ENCODE data around the gene GAA. TPM values are rescaled to one million over a fixed set of nuclear protein-coding genes. Genes with fewer than 3 reads are reported as not detected.

GAA gene
- total and polyA plus RNA-seq, 2 donors: 30.4 to 56.4 TPM

- Histone ChIP-seq H3K27me3 (ENCODE audit: control insufficient read depth in 2 of 2, insufficient read depth in 1 of 2, low read length in 1 of 2) (peaks cover 0 to 8% of the 10 kb centered on the region in 2 donors), H3K27ac (ENCODE audit: low read depth in 1 of 2, low read length in 1 of 2) (no peak overlapping the region), H3K9me3 (ENCODE audit: control insufficient read depth in 2 of 2, insufficient read depth in 1 of 2, low read length in 1 of 2) (no peaks in the 10 kb centered on the region), H3K36me3 (ENCODE audit: control insufficient read depth in 2 of 2, insufficient read depth in 2 of 2, low read length in 1 of 2) (no peaks in the 10 kb centered on the region), H3K4me3 (ENCODE audit: low read length in 2 of 2) (no peak overlapping the region), H3K4me1 (ENCODE audit: control insufficient read depth in 2 of 2, insufficient read depth in 2 of 2, low read length in 2 of 2) (no peaks in the 10 kb centered on the region)
- no peak for DNase-seq (ENCODE audit: low read depth in 6 of 9, low spot score in 9 of 9)
- 94% methylated on average over 3 of the region's 3 CpGs for WGBS
These were observed 25.0 kb downstream of the GAA start for GRCh38 chr17:80126449-80126715.

GRCh38 chr17:80129006-80129565, 27.7 kb downstream of the GAA start:
- Histone ChIP-seq H3K9me3 (ENCODE audit: control insufficient read depth in 2 of 2, insufficient read depth in 1 of 2, low read length in 1 of 2) (no peaks in the 10 kb centered on the region), H3K4me3 (ENCODE audit: low read length in 2 of 2) (no peak overlapping the region), H3K27ac (ENCODE audit: low read depth in 1 of 2, low read length in 1 of 2) (no peak overlapping the region), H3K27me3 (ENCODE audit: control insufficient read depth in 2 of 2, insufficient read depth in 1 of 2, low read length in 1 of 2) (peaks cover 0 to 8% of the 10 kb centered on the region in 2 donors), H3K36me3 (ENCODE audit: control insufficient read depth in 2 of 2, insufficient read depth in 2 of 2, low read length in 1 of 2) (peaks cover 9 to 19% of the 10 kb centered on the region in 2 donors), H3K4me1 (ENCODE audit: control insufficient read depth in 2 of 2, insufficient read depth in 2 of 2, low read length in 2 of 2) (no peaks in the 10 kb centered on the region)
- 51% methylated on average over 4 of the region's 4 CpGs for WGBS
- no peak for DNase-seq (ENCODE audit: low read depth in 6 of 9, low spot score in 9 of 9)

- peaks cover 27 to 37% of the 10 kb centered on the region in 2 donors for H3K36me3 ChIP-seq (ENCODE audit: control insufficient read depth in 2 of 2, insufficient read depth in 2 of 2, low read length in 1 of 2)
- over 99% methylated on average over 3 of the region's 3 CpGs for WGBS
These were observed 29.6 kb downstream of the GAA start for GRCh38 chr17:80130992-80131391.

GRCh38 chr17:80132906-80133625, 31.7 kb downstream of the GAA start:
- no peak overlapping the region for H3K27ac ChIP-seq (ENCODE audit: low read depth in 1 of 2, low read length in 1 of 2)
- H3K9me3 ChIP-seq (ENCODE audit: control insufficient read depth in 2 of 2, insufficient read depth in 1 of 2, low read length in 1 of 2): no peaks in the 10 kb centered on the region
- no peaks in the 10 kb centered on the region for H3K27me3 ChIP-seq (ENCODE audit: control insufficient read depth in 2 of 2, insufficient read depth in 1 of 2, low read length in 1 of 2)
- 97% methylated on average over 5 of the region's 5 CpGs for WGBS
- H3K4me1 ChIP-seq (ENCODE audit: control insufficient read depth in 2 of 2, insufficient read depth in 2 of 2, low read length in 2 of 2): no peaks in the 10 kb centered on the region
- H3K4me3 ChIP-seq (ENCODE audit: low read length in 2 of 2): no peak overlapping the region
- no peak for DNase-seq (ENCODE audit: low read depth in 6 of 9, low spot score in 9 of 9)
- peaks cover 47 to 58% of the 10 kb centered on the region in 2 donors for H3K36me3 ChIP-seq (ENCODE audit: control insufficient read depth in 2 of 2, insufficient read depth in 2 of 2, low read length in 1 of 2)

More at GRCh38 chr17:80130992-80131391, 29.6 kb downstream of the GAA start:
- no peaks in the 10 kb centered on the region for H3K4me1 ChIP-seq (ENCODE audit: control insufficient read depth in 2 of 2, insufficient read depth in 2 of 2, low read length in 2 of 2)
- no peaks in the 10 kb centered on the region for H3K9me3 ChIP-seq (ENCODE audit: control insufficient read depth in 2 of 2, insufficient read depth in 1 of 2, low read length in 1 of 2)
- no peak for DNase-seq (ENCODE audit: low read depth in 6 of 9, low spot score in 9 of 9)
- no peak overlapping the region for H3K27ac ChIP-seq (ENCODE audit: low read depth in 1 of 2, low read length in 1 of 2)
- H3K4me3 ChIP-seq (ENCODE audit: low read length in 2 of 2): no peak overlapping the region
- peaks cover 0 to 3% of the 10 kb centered on the region in 2 donors for H3K27me3 ChIP-seq (ENCODE audit: control insufficient read depth in 2 of 2, insufficient read depth in 1 of 2, low read length in 1 of 2)

- H3K27ac ChIP-seq (ENCODE audit: low read depth in 1 of 2, low read length in 1 of 2): no peak overlapping the region
- no peaks in the 10 kb centered on the region for H3K4me1 ChIP-seq (ENCODE audit: control insufficient read depth in 2 of 2, insufficient read depth in 2 of 2, low read length in 2 of 2)
- H3K27me3 ChIP-seq (ENCODE audit: control insufficient read depth in 2 of 2, insufficient read depth in 1 of 2, low read length in 1 of 2): no peaks in the 10 kb centered on the region
- no peak for DNase-seq (ENCODE audit: low read depth in 6 of 9, low spot score in 9 of 9)
- 97% methylated on average over 6 of the region's 6 CpGs for WGBS
- H3K9me3 ChIP-seq (ENCODE audit: control insufficient read depth in 2 of 2, insufficient read depth in 1 of 2, low read length in 1 of 2): no peaks in the 10 kb centered on the region
- H3K36me3 ChIP-seq (ENCODE audit: control insufficient read depth in 2 of 2, insufficient read depth in 2 of 2, low read length in 1 of 2): peaks cover 52 to 63% of the 10 kb centered on the region in 2 donors
- no peak overlapping the region for H3K4me3 ChIP-seq (ENCODE audit: low read length in 2 of 2)
These were observed 32.2 kb downstream of the GAA start for GRCh38 chr17:80133626-80133970.

- no peak for DNase-seq (ENCODE audit: low read depth in 6 of 9, low spot score in 9 of 9)
- no peaks in the 10 kb centered on the region for H3K4me1 ChIP-seq (ENCODE audit: control insufficient read depth in 2 of 2, insufficient read depth in 2 of 2, low read length in 2 of 2)
- no peak overlapping the region for H3K27ac ChIP-seq (ENCODE audit: low read depth in 1 of 2, low read length in 1 of 2)
- H3K4me3 ChIP-seq (ENCODE audit: low read length in 2 of 2): no peak overlapping the region
- H3K27me3 ChIP-seq (ENCODE audit: control insufficient read depth in 2 of 2, insufficient read depth in 1 of 2, low read length in 1 of 2): no peaks in the 10 kb centered on the region
- no peaks in the 10 kb centered on the region for H3K9me3 ChIP-seq (ENCODE audit: control insufficient read depth in 2 of 2, insufficient read depth in 1 of 2, low read length in 1 of 2)
- 98% methylated on average over 9 of the region's 9 CpGs for WGBS
- H3K36me3 ChIP-seq (ENCODE audit: control insufficient read depth in 2 of 2, insufficient read depth in 2 of 2, low read length in 1 of 2): peaks cover 78 to 95% of the 10 kb centered on the region in 2 donors
These were observed 35.8 kb downstream of the GAA start for GRCh38 chr17:80137131-80137530.

GRCh38 chr17:80138856-80139426, 37.6 kb downstream of the GAA start:
- Histone ChIP-seq H3K27me3 (ENCODE audit: control insufficient read depth in 2 of 2, insufficient read depth in 1 of 2, low read length in 1 of 2) (no peaks in the 10 kb centered on the region), H3K4me1 (ENCODE audit: control insufficient read depth in 2 of 2, insufficient read depth in 2 of 2, low read length in 2 of 2) (no peaks in the 10 kb centered on the region), H3K9me3 (ENCODE audit: control insufficient read depth in 2 of 2, insufficient read depth in 1 of 2, low read length in 1 of 2) (no peaks in the 10 kb centered on the region), H3K36me3 (ENCODE audit: control insufficient read depth in 2 of 2, insufficient read depth in 2 of 2, low read length in 1 of 2) (peaks cover 88 to 97% of the 10 kb centered on the region in 2 donors), H3K4me3 (ENCODE audit: low read length in 2 of 2) (no peak overlapping the region), H3K27ac (ENCODE audit: low read depth in 1 of 2, low read length in 1 of 2) (no peak overlapping the region)
- DNase-seq (ENCODE audit: low read depth in 6 of 9, low spot score in 9 of 9): no peak
- WGBS: 98% methylated on average over 18 of the region's 18 CpGs

- H3K4me1 ChIP-seq (ENCODE audit: control insufficient read depth in 2 of 2, insufficient read depth in 2 of 2, low read length in 2 of 2): peaks cover 15 to 17% of the 10 kb centered on the region in 2 donors
- H3K9me3 ChIP-seq (ENCODE audit: control insufficient read depth in 2 of 2, insufficient read depth in 1 of 2, low read length in 1 of 2): no peaks in the 10 kb centered on the region
- no peaks in the 10 kb centered on the region for H3K27me3 ChIP-seq (ENCODE audit: control insufficient read depth in 2 of 2, insufficient read depth in 1 of 2, low read length in 1 of 2)
- no peak overlapping the region for H3K4me3 ChIP-seq (ENCODE audit: low read length in 2 of 2)
- peaks cover 66 to 76% of the 10 kb centered on the region in 2 donors for H3K36me3 ChIP-seq (ENCODE audit: control insufficient read depth in 2 of 2, insufficient read depth in 2 of 2, low read length in 1 of 2)
- WGBS: 97% methylated on average over 7 of the region's 7 CpGs
- no peak for DNase-seq (ENCODE audit: low read depth in 6 of 9, low spot score in 9 of 9)
- H3K27ac ChIP-seq (ENCODE audit: low read depth in 1 of 2, low read length in 1 of 2): no peak overlapping the region
These were observed 40.2 kb downstream of the GAA start for GRCh38 chr17:80141463-80142165.

GRCh38 chr17:80142929-80143328, 41.5 kb downstream of the GAA start:
- H3K4me3 ChIP-seq (ENCODE audit: low read length in 2 of 2): no peak overlapping the region
- peaks cover 53 to 63% of the 10 kb centered on the region in 2 donors for H3K36me3 ChIP-seq (ENCODE audit: control insufficient read depth in 2 of 2, insufficient read depth in 2 of 2, low read length in 1 of 2)
- H3K4me1 ChIP-seq (ENCODE audit: control insufficient read depth in 2 of 2, insufficient read depth in 2 of 2, low read length in 2 of 2): peaks cover 18 to 20% of the 10 kb centered on the region in 2 donors
- no peak for DNase-seq (ENCODE audit: low read depth in 6 of 9, low spot score in 9 of 9)
- H3K27me3 ChIP-seq (ENCODE audit: control insufficient read depth in 2 of 2, insufficient read depth in 1 of 2, low read length in 1 of 2): no peaks in the 10 kb centered on the region
- H3K9me3 ChIP-seq (ENCODE audit: control insufficient read depth in 2 of 2, insufficient read depth in 1 of 2, low read length in 1 of 2): no peaks in the 10 kb centered on the region
- 96% methylated on average over 6 of the region's 6 CpGs for WGBS
- no peak overlapping the region for H3K27ac ChIP-seq (ENCODE audit: low read depth in 1 of 2, low read length in 1 of 2)

Data from thymus (tissue), 11 donors.